Suprapubic skin (tissue), 4 donors: Measurements from ENCODE around the gene NCAPD3. TPM values are rescaled to one million over a fixed set of nuclear protein-coding genes. Genes with fewer than 3 reads are reported as not detected.

ENCODE experiments used
- DNase-seq, 2 donors: peaks; one replicate each; pipeline ENCODE4 v3.0.0-alpha.2; 2019; ENCODE audit warnings: low spot score in 2 of 2
- H3K27ac ChIP-seq: fragments of 200-600 bp; sonication (generic); one replicate; pipeline ENCODE4 v1.5.1; 2019
- H3K27me3 ChIP-seq: fragments of 200-600 bp; sonication (generic); one replicate; pipeline ENCODE4 v1.5.1; 2019
- H3K36me3 ChIP-seq: fragments of 200-600 bp; sonication (generic); one replicate; pipeline ENCODE4 v1.5.1; 2019
- H3K4me1 ChIP-seq: fragments of 200-600 bp; sonication (generic); one replicate; pipeline ENCODE4 v1.5.1; 2019
- H3K4me3 ChIP-seq: fragments of 200-600 bp; sonication (generic); one replicate; pipeline ENCODE4 v1.5.1; 2019; ENCODE audit warnings: mild to moderate bottlenecking
- H3K9me3 ChIP-seq: fragments of 200-600 bp; sonication (generic); one replicate; pipeline ENCODE4 v1.5.1; 2019
- EP300 ChIP-seq: sonication (generic); formaldehyde crosslinking; IDR thresholded peaks from one replicate; pipeline ENCODE4 v1.6.1; 2017; ENCODE audit warnings: antibody characterized with exemption
- POLR2A ChIP-seq, 2 donors: fragments of 450-650 bp; IDR thresholded peaks; one replicate each; pipeline ENCODE4 v1.6.1; 2017; ENCODE audit warnings: antibody characterized with exemption in 2 of 2, mild to moderate bottlenecking in 2 of 2, moderate library complexity in 2 of 2
- WGBS: methylation state at CpG from one replicate; pipeline ENCODE4 v1.1.5; 2018; 5-methylcytosine and 5-hydroxymethylcytosine counted together
- total RNA-seq, 4 donors: library from RNA; depleted of rRNA; stranded (reverse); fragments of >200 nt; gene quantifications; one replicate each; pipeline ENCODE4 v1.1.0, GENCODE V29; 2016

Gene NCAPD3
- total RNA-seq, 4 donors from 2014 or later, result 26.8 to 37.6 (median 30.8) TPM

DNA sequence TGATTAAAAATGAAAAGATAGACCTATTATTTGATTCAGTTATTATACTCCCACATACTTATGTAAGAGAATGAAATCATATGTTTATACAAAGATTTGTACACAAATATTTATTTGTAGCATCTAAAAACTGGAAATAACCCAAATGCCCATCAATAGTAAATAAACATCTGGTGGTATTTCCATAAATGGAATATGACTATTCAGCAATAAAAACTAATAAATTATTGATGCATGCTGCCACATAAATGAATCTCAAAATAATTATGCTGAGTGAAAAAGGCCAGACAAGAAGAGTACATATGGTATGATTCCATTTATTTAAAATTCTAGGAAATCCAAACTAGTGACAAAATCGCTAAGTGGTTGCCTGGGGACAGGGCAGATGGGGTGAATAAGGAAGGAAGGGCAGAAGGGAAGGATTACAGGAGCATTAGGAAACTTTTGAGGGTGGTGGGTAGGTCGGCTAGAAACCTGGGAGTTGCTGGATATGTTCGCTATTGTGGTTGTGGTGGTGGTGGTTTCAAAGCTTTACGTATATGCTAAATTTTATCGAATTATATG, 113.4 kb downstream of the NCAPD3 start:
- 78% methylated on average over 5 of the region's 5 CpGs for WGBS
- Histone ChIP-seq H3K27me3 (no peaks in the 10 kb centered on the region), H3K36me3 (no peaks in the 10 kb centered on the region), H3K4me1 (no peaks in the 10 kb centered on the region), H3K9me3 (no peaks in the 10 kb centered on the region), H3K27ac (no peak overlapping the region), H3K4me3 (no peak overlapping the region)
- TF ChIP-seq EP300 (no peak), POLR2A (IDR thresholded peaks at IDR 0.05) (no peak)
- no peak for DNase-seq

Other genes with a start within 250 kb of the NCAPD3 start
- gene JAM3, start 154.9 kb downstream of the NCAPD3 start, total RNA-seq, result 10 to 100 TPM; 10.9 to 14.7 (median 12.1) TPM
- gene VPS26B, start 704 bp upstream of the NCAPD3 start, total RNA-seq, result 10 to 100 TPM; 60.4 to 80.9 (median 74.4) TPM
- 10 to 100 TPM; 31.7 to 62.8 (median 42.6) TPM for gene THYN1, start 29.4 kb upstream of the NCAPD3 start, total RNA-seq
- 10 to 100 TPM; 46.3 to 71.2 (median 59.8) TPM for gene ACAD8, start 29.6 kb upstream of the NCAPD3 start, total RNA-seq
- 1 to 10 TPM; 5.1 to 6.1 (median 5.9) TPM for gene GLB1L3, start 52.4 kb upstream of the NCAPD3 start, total RNA-seq
- gene GLB1L2, start 108.0 kb upstream of the NCAPD3 start, total RNA-seq, result 10 to 100 TPM; 11.5 to 28.3 (median 21.8) TPM
- gene B3GAT1, start 188.3 kb upstream of the NCAPD3 start, total RNA-seq, result under 1 TPM; 0.26 to 0.93 (median 0.36) TPM